Brain microvascular endothelial cell (primary cell): ENCODE measurements around the gene SLC26A11.

Experiments used
- DNase-seq: peaks from one replicate; pipeline ENCODE4 v3.0.0-alpha.2; 2020
- H3K27ac ChIP-seq: fragments of 250-450 bp; sonication (Bioruptor Pico); 2 replicates; pipeline ENCODE4 v1.5.1; 2020; ENCODE audit warnings: mild to moderate bottlenecking, moderate library complexity
- H3K27me3 ChIP-seq: fragments of 250-450 bp; sonication (Bioruptor Pico); replicated peaks from 2 replicates; pipeline ENCODE4 v1.5.1; 2020; ENCODE audit warnings: mild to moderate bottlenecking
- H3K36me3 ChIP-seq: fragments of 250-450 bp; sonication (Bioruptor Pico); replicated peaks from 2 replicates; pipeline ENCODE4 v1.5.1; 2020; ENCODE audit warnings: mild to moderate bottlenecking
- H3K4me3 ChIP-seq: 2 replicates; pipeline ENCODE4 v1.5.1; 2011; ENCODE audit warnings: low read depth, mild to moderate bottlenecking, control low read depth, low read length, moderate library complexity
- CTCF ChIP-seq: IDR thresholded peaks from 2 replicates; pipeline ENCODE4 v1.5.1; 2011; ENCODE audit warnings: low read depth, mild to moderate bottlenecking, moderate library complexity, low read length, control low read depth, inconsistent platforms; ENCODE audit errors: missing control alignments
- in situ Hi-C: cut with HindIII; loops from 2 replicates; pipeline ENCODE4 v1.10.0; 2017; ENCODE audit warnings: low sequenced_read_pairs, low pct_ligation_motif_present

SLC26A11 gene

GRCh38 chr17:80247561-80247960 lies 27.3 kb downstream of the SLC26A11 start:
- in situ Hi-C loops, result no loop called here
- no peaks in the 10 kb centered on the region for H3K36me3 ChIP-seq
- no peaks in the 10 kb centered on the region for H3K27me3 ChIP-seq
- no peak for TF ChIP-seq CTCF
- DNase-seq, result no peak
- no peak overlapping the region for H3K4me3 ChIP-seq
- no peak overlapping the region for H3K27ac ChIP-seq

DNA sequence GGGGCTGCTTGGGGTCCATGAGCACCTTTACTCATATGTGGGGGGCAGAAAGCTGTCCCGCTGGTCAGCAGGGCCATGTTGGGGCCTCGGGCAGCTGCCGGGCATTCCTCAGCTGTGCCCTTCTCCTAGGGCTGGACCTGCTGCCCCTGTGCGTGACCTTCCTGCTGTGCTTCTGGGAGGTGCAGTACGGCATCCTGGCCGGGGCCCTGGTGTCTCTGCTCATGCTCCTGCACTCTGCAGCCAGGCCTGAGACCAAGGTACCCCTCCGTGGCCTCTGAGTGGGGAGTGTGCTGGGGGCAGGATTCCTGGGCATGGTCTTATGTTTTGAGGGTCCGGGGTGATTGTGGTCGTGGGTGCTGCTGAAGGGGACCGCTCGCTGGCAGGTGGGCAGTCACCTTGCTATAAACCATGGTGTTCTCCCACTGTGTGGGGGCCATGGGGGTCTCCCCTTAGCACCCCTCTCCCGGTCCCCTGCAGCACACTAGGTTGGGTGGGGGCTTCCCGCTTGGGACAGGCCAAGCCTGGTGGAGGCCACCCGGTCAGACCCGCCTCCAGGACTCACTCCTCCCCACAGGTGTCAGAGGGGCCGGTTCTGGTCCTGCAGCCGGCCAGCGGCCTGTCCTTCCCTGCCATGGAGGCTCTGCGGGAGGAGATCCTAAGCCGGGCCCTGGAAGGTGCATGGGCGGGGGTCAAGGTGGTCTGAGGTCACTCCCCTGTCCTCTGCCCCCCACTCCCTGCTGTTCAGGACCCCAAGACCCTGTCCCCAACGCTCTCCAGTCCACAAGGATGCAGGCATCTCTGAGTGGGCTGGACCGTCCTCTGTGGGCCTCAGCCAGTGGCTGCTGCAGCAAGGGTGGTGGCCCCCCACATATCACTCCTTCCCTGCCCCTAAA lies 28.0 kb downstream of the SLC26A11 start:
- Histone ChIP-seq H3K27me3 (no peaks in the 10 kb centered on the region), H3K27ac (no peak overlapping the region), H3K36me3 (no peaks in the 10 kb centered on the region), H3K4me3 (no peak overlapping the region)
- TF ChIP-seq CTCF, result no peak
- DNase-seq, result no peak
- in situ Hi-C loops, result no loop called here

GRCh38 chr17:80248894-80249710 lies 28.9 kb downstream of the SLC26A11 start:
- no peak overlapping the region for H3K4me3 ChIP-seq
- in situ Hi-C loops, result no loop called here
- H3K27me3 ChIP-seq, result no peaks in the 10 kb centered on the region
- no peak overlapping the region for H3K27ac ChIP-seq
- no peaks in the 10 kb centered on the region for H3K36me3 ChIP-seq
- no peak for TF ChIP-seq CTCF
- DNase-seq, result no peak

- no peak for DNase-seq
- in situ Hi-C loops, result no loop called here
- no peak for TF ChIP-seq CTCF
- H3K4me3 ChIP-seq, result no peak overlapping the region
- H3K27me3 ChIP-seq, result no peaks in the 10 kb centered on the region
- no peak overlapping the region for H3K27ac ChIP-seq
- H3K36me3 ChIP-seq, result no peaks in the 10 kb centered on the region
Measured at GRCh38 chr17:80251966-80252365, 31.7 kb downstream of the SLC26A11 start.

GRCh38 chr17:80252871-80253270 lies 32.6 kb downstream of the SLC26A11 start:
- no peak overlapping the region for H3K4me3 ChIP-seq
- in situ Hi-C loops, result no loop called here
- DNase-seq, result no peak
- no peaks in the 10 kb centered on the region for H3K36me3 ChIP-seq
- H3K27ac ChIP-seq, result no peak overlapping the region
- peak; percentile 57 for TF ChIP-seq CTCF
- H3K27me3 ChIP-seq, result no peaks in the 10 kb centered on the region
